K562 (cell line): ENCODE results near the gene TRIM71. TPM values are rescaled to one million over a fixed set of nuclear protein-coding genes. Genes with fewer than 3 reads are reported as not detected.
A peak's percentile ranks its signal among the peaks of the same experiment; 100 is the strongest.

Experiments
- ATF1 ChIP-seq, 2 experiments: fragments of 450-650 bp in 1 of 2; IDR thresholded peaks; 2 replicates each; pipeline ENCODE4 v1.6.1; 2016; ENCODE audit warnings: missing compliant biosample characterization in 1 of 2, missing genetic modification characterization in 1 of 2
- BCL6 ChIP-seq: fragments of 250-450 bp; sonication (Bioruptor Pico); IDR thresholded peaks from 2 replicates; pipeline ENCODE4 v1.4.0; 2020
- BMI1 ChIP-seq: fragments of 150-350 bp; IDR thresholded peaks from 2 replicates; pipeline ENCODE4 v1.6.1; 2014; ENCODE audit warnings: low read length
- CBFA2T2 ChIP-seq: fragments of 450-650 bp; conservative IDR thresholded peaks from 2 replicates; pipeline ENCODE4 v1.6.1; 2017; ENCODE audit warnings: mild to moderate bottlenecking
- CREB3L1 ChIP-seq: fragments of 450-650 bp; IDR thresholded peaks from 2 replicates; pipeline ENCODE4 v1.6.1; 2014; ENCODE audit warnings: low read depth, mild to moderate bottlenecking, moderate library complexity, borderline replicate concordance
- DIDO1 ChIP-seq: fragments of 450-650 bp; IDR thresholded peaks from 2 replicates; pipeline ENCODE4 v1.6.1; 2016; ENCODE audit warnings: low read depth, missing biosample characterization, missing genetic modification characterization
- FOSL1 ChIP-seq: fragments of 200-800 bp; sonication (Bioruptor generic); conservative IDR thresholded peaks from 2 replicates; pipeline ENCODE4 v1.6.1; 2016; ENCODE audit warnings: missing genetic modification characterization, missing compliant biosample characterization
- GABPB1 ChIP-seq: sonication (generic); formaldehyde crosslinking; IDR thresholded peaks from 2 replicates; pipeline ENCODE4 v1.8.0; 2022; ENCODE audit warnings: mild to moderate bottlenecking, missing genetic modification reagents
- MGA ChIP-seq: fragments of 450-650 bp; IDR thresholded peaks from 2 replicates; pipeline ENCODE4 v1.6.1; 2016; ENCODE audit warnings: mild to moderate bottlenecking, moderate library complexity
- NONO ChIP-seq, 2 experiments: fragments of 200-400 bp in 1 of 2; fragments of 450-650 bp in 1 of 2; formaldehyde crosslinking in 1 of 2; IDR thresholded peaks; 2 replicates each; pipeline ENCODE4 v1.6.1; 2017; ENCODE audit warnings: low read depth in 2 of 2, mild to moderate bottlenecking in 2 of 2, moderate library complexity in 2 of 2, low read length in 1 of 2
- PYGO2 ChIP-seq: fragments of 450-650 bp; IDR thresholded peaks from 2 replicates; pipeline ENCODE4 v1.6.1; 2016; ENCODE audit warnings: mild to moderate bottlenecking, missing genetic modification characterization, moderate library complexity, missing compliant biosample characterization
- SIRT6 ChIP-seq: IDR thresholded peaks from one replicate; pipeline ENCODE4 v1.6.1; 2012; ENCODE audit warnings: low read depth, mild to moderate bottlenecking, control low read depth, inconsistent platforms, low read length, moderate library complexity
- SMAD1 ChIP-seq: fragments of 150-350 bp; IDR thresholded peaks from 2 replicates; pipeline ENCODE4 v1.6.1; 2014; ENCODE audit warnings: low read length, low read depth; ENCODE audit not compliant: partially characterized antibody
- TFAM ChIP-seq: fragments of 250-450 bp; sonication (Bioruptor Pico); conservative IDR thresholded peaks from 2 replicates; pipeline ENCODE4 v1.5.0; 2021; ENCODE audit warnings: mild to moderate bottlenecking, moderate library complexity
- ZNF347 ChIP-seq: fragments of 450-650 bp; formaldehyde crosslinking; IDR thresholded peaks from 2 replicates; pipeline ENCODE4 v1.4.0; 2020; ENCODE audit warnings: low read depth, mild to moderate bottlenecking, moderate library complexity
- ZNF431 ChIP-seq: sonication (generic); formaldehyde crosslinking; IDR thresholded peaks from 2 replicates; pipeline ENCODE4 v1.8.0; 2022; ENCODE audit warnings: mild to moderate bottlenecking, missing genetic modification reagents
- polyA plus RNA-seq, 8 experiments: library from polyadenylated mRNA; depleted of rRNA in 4 of 8; stranded (reverse) in 5 of 8; unstranded in 3 of 8; fragments of >200 nt; fragmentation: Nextera tagmentation in 2 of 8; fragmentation: Illumina TruSeq in 1 of 8; extraction: Ambion mirVana in 2 of 8; extraction: Trizol in 1 of 8; gene quantifications; 2 replicates each; pipeline versions ENCODE4 v1.2.1 to v1.2.3, GENCODE V29; 2011 to 2014; ENCODE audit warnings: inconsistent platforms in 1 of 8, missing spikeins in 1 of 8
- total RNA-seq, 7 experiments: library from RNA; depleted of rRNA in 6 of 7; stranded (reverse); fragments of >200 nt in 6 of 7; fragmentation: Illumina TruSeq in 2 of 7; extraction: Trizol in 2 of 7; gene quantifications; 2 replicates each; pipeline versions ENCODE4 v1.2.1 to v1.2.3, GENCODE V29; 2011 to 2021; ENCODE audit warnings: low replicate concordance in 1 of 7

The TRIM71 gene
- total and polyA plus RNA-seq, 9 of the 15 experiments (the other 6 are each of a cell fraction or from before 2014, with no cell fraction given) = 0.04 to 0.11 TPM; not detected in 7

- TF ChIP-seq MGA = peak; percentile 90
- no peak for TF ChIP-seq CBFA2T2
- TF ChIP-seq CREB3L1 = 0 out of 2 replicates have a peak, but pooled peaks have one; percentile 63
- TF ChIP-seq PYGO2 (tag) = no peak
- TF ChIP-seq BMI1 = no peak
- TF ChIP-seq SIRT6 = no peak
- TF ChIP-seq DIDO1 (tag) = no peak
- TF ChIP-seq ATF1 (CRISPR knock-in tag; IDR thresholded peaks at IDR 0.05) = no peak
- TF ChIP-seq ATF1 (tag; IDR thresholded peaks at IDR 0.05) = peak; percentile 84
- no peak for TF ChIP-seq FOSL1 (tag)
- TF ChIP-seq NONO (IDR thresholded peaks at IDR 0.05; ENCODE audit: low read depth in 2 of 2, low read length in 1 of 2) = no peak
- no peak for TF ChIP-seq SMAD1
- peak; percentile 73; the same call in 1 of the 2 replicates for TF ChIP-seq GABPB1 (CRISPR knock-in tag)
- TF ChIP-seq ZNF431 = peak; percentile 52; the same call in 1 of the 2 replicates
- TF ChIP-seq TFAM (CRISPR knock-in tag) = no peak
- TF ChIP-seq BCL6 = no peak
- TF ChIP-seq ZNF347 (CRISPR knock-in tag) = no peak
These were observed 36.4 kb upstream of the TRIM71 start (continued) for GRCh38 chr3:32781211-32781968.
